MG63 (cell line): ENCODE measurements around the gene SPATA6. TPM values are rescaled to one million over a fixed set of nuclear protein-coding genes. Genes with fewer than 3 reads are reported as not detected.

Experiments used
- DNase-seq: peaks from one replicate; pipeline ENCODE4 v3.0.0-alpha.2; 2020
- H3K27me3 ChIP-seq: fragments of 250-450 bp; sonication (Bioruptor Pico); 2 replicates; pipeline ENCODE4 v1.5.1; 2020; ENCODE audit warnings: mild to moderate bottlenecking, moderate library complexity
- H3K36me3 ChIP-seq: fragments of 250-450 bp; sonication (Bioruptor Pico); 2 replicates; pipeline ENCODE4 v1.5.1; 2020; ENCODE audit warnings: mild to moderate bottlenecking, moderate library complexity
- H3K4me3 ChIP-seq: fragments of 250-450 bp; sonication (Bioruptor Pico); 2 replicates; pipeline ENCODE4 v1.5.1; 2020; ENCODE audit warnings: mild to moderate bottlenecking, moderate library complexity
- H3K9me3 ChIP-seq: fragments of 250-450 bp; sonication (Bioruptor Pico); 2 replicates; pipeline ENCODE4 v1.5.1; 2020; ENCODE audit warnings: mild to moderate bottlenecking, moderate library complexity
- total RNA-seq: library from RNA; depleted of rRNA; stranded (reverse); fragments of >200 nt; shearing (Covaris generic); gene quantifications from 2 replicates; pipeline ENCODE4 v1.2.3, GENCODE V29; 2014; ENCODE audit warnings: low replicate concordance; rRNA removed

The SPATA6 gene
- total RNA-seq, 1 experiment from 2014 or later: 0.46 TPM

GRCh38 chr1:48250572-48250971 is 221.4 kb downstream of the SPATA6 start:
- Histone ChIP-seq H3K9me3 (no peaks in the 10 kb centered on the region), H3K4me3 (no peak overlapping the region), H3K27me3 (no peaks in the 10 kb centered on the region), H3K36me3 (no peaks in the 10 kb centered on the region)
- DNase-seq: no peak

GRCh38 chr1:48249868-48250267 is 222.1 kb downstream of the SPATA6 start:
- Histone ChIP-seq H3K36me3 (no peaks in the 10 kb centered on the region), H3K4me3 (no peak overlapping the region), H3K9me3 (no peaks in the 10 kb centered on the region), H3K27me3 (no peaks in the 10 kb centered on the region)
- no peak for DNase-seq

- Histone ChIP-seq H3K27me3 (no peaks in the 10 kb centered on the region), H3K4me3 (no peak overlapping the region), H3K36me3 (no peaks in the 10 kb centered on the region), H3K9me3 (no peaks in the 10 kb centered on the region)
- no peak for DNase-seq
Observed at GRCh38 chr1:48248356-48248755, 223.6 kb downstream of the SPATA6 start.

GRCh38 chr1:48246727-48247126 is 225.3 kb downstream of the SPATA6 start:
- Histone ChIP-seq H3K27me3 (no peaks in the 10 kb centered on the region), H3K9me3 (no peaks in the 10 kb centered on the region), H3K4me3 (no peak overlapping the region), H3K36me3 (no peaks in the 10 kb centered on the region)
- DNase-seq: peak; percentile 6

Other genes with a start within 250 kb of the SPATA6 start
- gene SLC5A9, start 249.5 kb downstream of the SPATA6 start, total RNA-seq: not detected in 2 replicates